Activated T-helper 1 cell treated with anti-CD3 and anti-CD28 coated beads, Interleukin-12 subunit alpha, Interleukin-12 subunit beta, Interleukin-2, Interleukin-4 antibody, amounts not matched to agents 30 ng/mL and 10 ng/mL and 1 ng/mL, durations not matched to agents 14 hours and 24 hours and 36 hours (primary cell): ENCODE measurements around the gene PCDHB15. TPM values are rescaled to one million over a fixed set of nuclear protein-coding genes. Genes with fewer than 3 reads are reported as not detected.
"Not testable (repeated sequence)": the region's sequence is repeated elsewhere in the genome, so short reads cannot be mapped to it uniquely, and the experiment has no call there.

Experiments
- DNase-seq: peaks from one replicate; pipeline ENCODE4 v3.0.0; 2021; ENCODE audit warnings: low spot score
- H3K27ac Mint-ChIP-seq: one replicate; pipeline ENCODE4 v1.8.0; 2021; ENCODE audit warnings: mild to moderate bottlenecking, mixed read lengths
- H3K27me3 Mint-ChIP-seq: one replicate; pipeline ENCODE4 v1.8.0; 2022; ENCODE audit warnings: mild to moderate bottlenecking, moderate library complexity, mixed read lengths; ENCODE audit not compliant: insufficient read depth
- H3K36me3 Mint-ChIP-seq: one replicate; pipeline ENCODE4 v1.8.0; 2021; ENCODE audit warnings: low read depth, mixed read lengths
- H3K4me1 Mint-ChIP-seq: one replicate; pipeline ENCODE4 v1.8.0; 2021; ENCODE audit warnings: low read depth, mixed read lengths
- H3K4me3 Mint-ChIP-seq: one replicate; pipeline ENCODE4 v1.8.0; 2021; ENCODE audit warnings: mild to moderate bottlenecking, moderate library complexity, mixed read lengths
- H3K9me3 Mint-ChIP-seq: one replicate; pipeline ENCODE4 v1.8.0; 2021; ENCODE audit warnings: mixed read lengths
- intact Hi-C: fragments of 100-400 bp; cut with micrococcal nuclease; formaldehyde crosslinking; loops from one replicate; pipeline ENCODE4 v1.15.1; 2024
- total RNA-seq: library from RNA; stranded (reverse); gene quantifications from 2 replicates; pipeline ENCODE4 v1.2.3, GENCODE V29; 2022

Gene PCDHB15
- total RNA-seq, 1 donor from 2014 or later, result not detected

DNA sequence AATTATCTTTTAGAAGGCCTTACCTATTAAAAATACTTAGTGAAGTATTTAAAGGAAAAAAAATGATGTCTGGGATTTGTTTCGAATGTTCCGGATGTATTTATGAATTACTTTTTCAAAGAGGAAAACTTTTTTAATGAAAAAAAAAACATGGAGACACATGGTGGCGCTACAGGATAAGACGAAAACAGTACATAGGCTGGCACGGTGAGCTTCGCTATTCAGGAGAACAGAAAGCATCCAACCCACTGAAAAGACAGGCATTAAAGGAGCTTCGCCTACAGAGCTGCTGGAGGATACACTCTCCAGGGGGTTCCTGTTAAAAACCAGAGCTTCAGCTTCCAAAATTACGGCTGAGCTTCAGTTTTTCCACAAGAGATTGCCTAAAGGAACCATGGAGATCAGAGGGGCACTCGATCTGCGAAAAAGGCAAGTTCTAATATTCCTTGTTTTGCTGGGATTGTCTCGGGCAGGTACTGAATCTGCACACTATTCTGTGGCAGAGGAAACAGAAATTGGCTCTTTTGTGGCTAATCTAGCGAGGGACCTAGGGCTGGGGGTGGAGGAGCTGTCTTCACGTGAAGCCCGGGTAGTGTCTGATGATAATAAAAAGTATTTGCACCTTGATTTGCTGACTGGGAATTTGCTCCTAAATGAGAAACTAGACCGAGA is 21.9 kb upstream of the PCDHB15 start, which contains the start of gene PCDHB14:
TSS of gene PCDHB14 (plus strand) at position 232 of the 672 bp plus-strand sequence. CDS start at position 395, 163 bp downstream.
- Mint-ChIP-seq H3K27me3 (no peaks in the 10 kb centered on the region), H3K4me1 (no peaks in the 10 kb centered on the region), H3K36me3 (no peaks in the 10 kb centered on the region), H3K27ac (no peak within 1 kb of the TSS), H3K4me3 (no peak within 1 kb of the TSS), H3K9me3 (peaks cover 17% of the 10 kb centered on the region)
- intact Hi-C loops, result no loop called here
- DNase-seq, result no peak

- H3K36me3 Mint-ChIP-seq, H3K4me3 Mint-ChIP-seq, intact Hi-C loops, H3K27ac Mint-ChIP-seq, DNase-seq, H3K27me3 Mint-ChIP-seq, H3K4me1 Mint-ChIP-seq: not testable (repeated sequence)
- H3K9me3 Mint-ChIP-seq, result peaks cover 14% of the 10 kb centered on the region
Observed at GRCh38 chr5:141224844-141225243, 20.4 kb upstream of the PCDHB15 start.

- H3K4me1 Mint-ChIP-seq, intact Hi-C loops: not testable (repeated sequence)
Observed at GRCh38 chr5:141225421-141225820, 19.8 kb upstream of the PCDHB15 start.

DNA sequence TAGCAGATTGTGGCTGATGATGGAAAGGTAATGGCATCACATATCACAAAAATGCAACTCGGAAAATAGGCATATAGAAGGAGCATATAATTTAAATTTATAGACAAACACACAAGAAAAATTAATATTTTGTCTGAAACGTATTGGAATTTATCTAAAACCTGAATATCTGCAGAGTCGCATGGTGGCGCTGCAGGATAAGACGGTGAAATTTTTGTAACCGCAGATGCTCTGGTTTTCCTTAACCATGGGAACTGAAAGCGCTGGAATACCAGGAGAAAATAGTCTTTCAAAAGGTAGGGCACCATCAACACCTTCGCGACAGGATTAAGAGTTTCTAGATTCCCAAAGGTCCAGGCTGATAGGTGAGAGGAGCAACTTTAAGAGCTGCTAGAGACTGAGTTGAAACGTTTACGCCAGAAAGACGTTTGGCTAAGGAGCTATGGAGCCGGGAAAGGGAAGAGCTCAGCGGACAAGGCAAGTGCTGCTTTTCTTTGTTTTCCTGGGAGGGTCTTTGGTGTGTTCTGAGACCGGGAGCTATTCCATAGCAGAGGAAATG is 11.0 kb upstream of the PCDHB15 start:
- Mint-ChIP-seq H3K27ac (no peak overlapping the region), H3K4me3 (no peak overlapping the region), H3K27me3 (peaks cover 3% of the 10 kb centered on the region)

More at GRCh38 chr5:141225421-141225820, 19.8 kb upstream of the PCDHB15 start:
- H3K27me3 Mint-ChIP-seq, DNase-seq, H3K4me3 Mint-ChIP-seq, H3K27ac Mint-ChIP-seq, H3K36me3 Mint-ChIP-seq: not testable (repeated sequence)
- peaks cover 11% of the 10 kb centered on the region for H3K9me3 Mint-ChIP-seq

DNA sequence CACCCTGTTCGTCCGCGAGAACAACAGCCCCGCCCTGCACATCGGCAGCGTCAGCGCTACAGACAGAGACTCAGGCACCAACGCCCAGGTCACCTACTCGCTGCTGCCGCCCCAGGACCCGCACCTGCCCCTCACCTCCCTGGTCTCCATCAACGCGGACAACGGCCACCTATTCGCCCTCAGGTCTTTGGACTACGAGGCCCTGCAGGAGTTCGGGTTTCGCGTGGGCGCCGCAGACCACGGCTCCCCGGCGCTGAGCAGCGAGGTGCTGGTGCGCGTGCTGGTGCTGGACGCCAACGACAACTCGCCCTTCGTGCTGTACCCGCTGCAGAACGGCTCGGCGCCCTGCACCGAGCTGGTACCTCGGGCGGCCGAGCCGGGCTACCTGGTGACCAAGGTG is 9.3 kb upstream of the PCDHB15 start:
- peak overlapping the region; percentile 23 for H3K27ac Mint-ChIP-seq
- not testable (repeated sequence) for DNase-seq, H3K4me1 Mint-ChIP-seq, H3K36me3 Mint-ChIP-seq, H3K27me3 Mint-ChIP-seq, H3K4me3 Mint-ChIP-seq
- intact Hi-C loops, result loop anchor here (10.0 kb wide), 1 partner anchor 371 kb away; the partner anchor contains the start of gene PCDHA11
- peaks cover 49% of the 10 kb centered on the region for H3K9me3 Mint-ChIP-seq

More for the DNA sequence above, 11.0 kb upstream of the PCDHB15 start:
- Mint-ChIP-seq H3K4me1 (no peaks in the 10 kb centered on the region), H3K36me3 (peaks cover 1% of the 10 kb centered on the region), H3K9me3 (peaks cover 33% of the 10 kb centered on the region)
- DNase-seq, result no peak
- intact Hi-C loops, result loop anchor here (5.0 to 10.0 kb wide), 2 partner anchors 188 to 369 kb away; partner anchors contain the start of genes PCDHA11 and PCDHGA11

- Mint-ChIP-seq H3K27ac (peak overlapping the region; percentile 86), H3K4me3 (peak overlapping the region; percentile 26), H3K9me3 (peaks cover 45% of the 10 kb centered on the region), H3K27me3 (peaks cover 3% of the 10 kb centered on the region), H3K4me1 (no peaks in the 10 kb centered on the region), H3K36me3 (peaks cover 1% of the 10 kb centered on the region)
- intact Hi-C loops, result loop anchor here (10.0 kb wide), 1 partner anchor 372 kb away; the partner anchor contains the start of gene PCDHA11
- DNase-seq, result no peak
Observed at GRCh38 chr5:141236516-141237313, 8.5 kb upstream of the PCDHB15 start.

- DNase-seq, result no peak
- H3K36me3 Mint-ChIP-seq, result peaks cover 1% of the 10 kb centered on the region
- peaks cover 2% of the 10 kb centered on the region for H3K27me3 Mint-ChIP-seq
- H3K4me1 Mint-ChIP-seq, result no peaks in the 10 kb centered on the region
- H3K27ac Mint-ChIP-seq, result no peak overlapping the region
- no peak overlapping the region for H3K4me3 Mint-ChIP-seq
- H3K9me3 Mint-ChIP-seq, result peaks cover 70% of the 10 kb centered on the region
- intact Hi-C loops, result loop anchor here (10.0 kb wide), 1 partner anchor 113 kb away; the partner anchor contains the start of genes PCDHGA4, PCDHGB1 and PCDHGB2
Observed at GRCh38 chr5:141241496-141241895, 3.7 kb upstream of the PCDHB15 start.

GRCh38 chr5:141246971-141247370 is 1.8 kb downstream of the PCDHB15 start:
- not testable (repeated sequence) for DNase-seq, H3K27me3 Mint-ChIP-seq, H3K4me1 Mint-ChIP-seq, H3K27ac Mint-ChIP-seq, H3K4me3 Mint-ChIP-seq, H3K36me3 Mint-ChIP-seq
- intact Hi-C loops, result loop anchor here (10.0 kb wide), 1 partner anchor 108 kb away; the partner anchor contains the start of genes PCDHGA4, PCDHGB1 and PCDHGB2
- peaks cover 59% of the 10 kb centered on the region for H3K9me3 Mint-ChIP-seq

GRCh38 chr5:141247434-141247833 is 2.2 kb downstream of the PCDHB15 start:
- H3K4me1 Mint-ChIP-seq, H3K4me3 Mint-ChIP-seq, DNase-seq, H3K27me3 Mint-ChIP-seq, H3K36me3 Mint-ChIP-seq, H3K27ac Mint-ChIP-seq: not testable (repeated sequence)
- intact Hi-C loops, result loop anchor here (10.0 kb wide), 1 partner anchor 107 kb away; the partner anchor contains the start of genes PCDHGA4, PCDHGB1 and PCDHGB2
- peaks cover 57% of the 10 kb centered on the region for H3K9me3 Mint-ChIP-seq

DNA sequence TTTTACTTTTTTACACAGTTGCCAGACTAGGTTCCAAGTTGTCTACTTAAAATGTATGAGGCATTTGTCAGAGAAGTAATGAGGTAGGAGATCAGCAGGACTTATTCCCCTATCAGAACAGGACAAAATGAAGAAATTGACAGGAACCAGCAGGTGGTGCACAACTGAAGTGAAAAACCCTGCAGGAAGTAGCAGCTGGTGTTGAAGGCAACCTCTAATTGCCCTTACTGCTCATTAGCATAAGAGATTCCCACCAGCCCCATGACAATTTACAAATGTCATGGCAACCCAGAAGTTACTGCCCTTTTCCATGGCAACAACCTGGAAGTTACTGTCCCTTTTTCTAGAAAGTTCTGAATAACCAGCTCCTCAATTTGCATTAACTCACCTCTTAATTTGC is 5.4 kb downstream of the PCDHB15 start:
- Mint-ChIP-seq H3K4me3 (no peak overlapping the region), H3K27ac (no peak overlapping the region), H3K36me3 (peaks cover 4% of the 10 kb centered on the region), H3K9me3 (peaks cover 57% of the 10 kb centered on the region), H3K4me1 (no peaks in the 10 kb centered on the region), H3K27me3 (no peaks in the 10 kb centered on the region)
- DNase-seq, result no peak
- intact Hi-C loops, result no loop called here

DNA sequence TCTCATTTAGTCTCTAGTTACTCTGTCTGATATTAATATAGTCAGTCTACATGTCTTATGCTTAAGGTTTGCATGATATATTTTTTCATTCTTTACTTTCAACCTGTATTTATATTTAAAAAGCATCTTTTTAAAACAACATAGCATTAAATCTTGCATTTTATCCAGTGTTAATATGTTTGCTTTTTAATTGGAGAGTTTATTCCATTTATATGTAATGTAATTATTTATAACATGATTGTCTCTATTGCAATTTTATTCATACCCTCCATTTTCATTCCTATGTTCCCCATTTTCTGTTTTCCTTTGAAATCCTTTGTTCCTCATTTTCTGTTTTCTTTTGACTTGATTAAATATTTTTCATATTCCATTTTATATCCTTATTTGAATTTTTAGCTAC is 13.3 kb downstream of the PCDHB15 start:
- no peak for DNase-seq
- H3K4me1 Mint-ChIP-seq, result no peaks in the 10 kb centered on the region
- H3K9me3 Mint-ChIP-seq, result peaks cover 77% of the 10 kb centered on the region
- intact Hi-C loops, result loop anchor here (2.0 kb wide), 1 partner anchor 62 kb away; the partner anchor contains the start of gene TAF7
- no peak overlapping the region for H3K4me3 Mint-ChIP-seq
- H3K27ac Mint-ChIP-seq, result no peak overlapping the region
- H3K36me3 Mint-ChIP-seq, result peaks cover 3% of the 10 kb centered on the region
- no peaks in the 10 kb centered on the region for H3K27me3 Mint-ChIP-seq

DNA sequence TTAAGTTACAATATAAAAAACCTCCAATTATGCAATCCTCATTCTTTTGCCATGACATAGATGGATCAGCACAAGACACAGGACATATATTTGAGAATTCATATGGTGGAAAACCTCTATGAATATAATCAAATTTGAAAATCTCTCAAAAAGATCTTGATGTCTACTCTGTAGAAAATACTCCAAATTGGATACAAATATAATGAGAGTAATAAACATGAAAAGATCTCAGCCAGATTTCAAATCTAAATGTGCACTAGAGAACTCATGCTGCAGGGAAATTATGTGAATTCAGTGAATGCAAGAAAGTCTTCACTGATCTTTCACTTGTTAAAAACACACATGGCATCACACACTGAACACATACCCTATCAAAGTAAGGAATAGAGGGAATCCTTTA is 13.8 kb downstream of the PCDHB15 start:
- H3K4me3 Mint-ChIP-seq, result no peak overlapping the region
- peaks cover 77% of the 10 kb centered on the region for H3K9me3 Mint-ChIP-seq
- H3K4me1 Mint-ChIP-seq, result no peaks in the 10 kb centered on the region
- no peak for DNase-seq
- no peak overlapping the region for H3K27ac Mint-ChIP-seq
- peaks cover 4% of the 10 kb centered on the region for H3K36me3 Mint-ChIP-seq
- H3K27me3 Mint-ChIP-seq, result no peaks in the 10 kb centered on the region
- intact Hi-C loops, result loop anchor here (2.0 kb wide), 1 partner anchor 62 kb away; the partner anchor contains the start of gene TAF7
